Natural killer cell (primary cell): Measurements from ENCODE around the gene DHX34. TPM values are rescaled to one million over a fixed set of nuclear protein-coding genes. Genes with fewer than 3 reads are reported as not detected.
"Not testable (repeated sequence)": the region's sequence is repeated elsewhere in the genome, so short reads cannot be mapped to it uniquely, and the experiment has no call there.

Source experiments
- ATAC-seq, 3 donors: fragments of 150-1000 bp in 2 of 3; fragments of 200-7000 bp in 1 of 3; cut with Tn5 transposase; 1 replicate in 1 of 3; 2 replicates in 2 of 3; pipeline ENCODE4 v1.10.0; 2021; ENCODE audit warnings: mild to moderate bottlenecking in 2 of 3, moderate library complexity in 2 of 3
- DNase-seq, 2 donors: peaks; one replicate each; pipeline versions ENCODE4 v3.0.0 to v3.0.0-alpha.2; 2013 to 2021; ENCODE audit warnings: mixed read lengths in 1 of 2
- H3K27ac ChIP-seq: one replicate; pipeline ENCODE4 v1.5.1; 2013; ENCODE audit warnings: mild to moderate bottlenecking, low read length
- H3K27me3 ChIP-seq: one replicate; pipeline ENCODE4 v1.6.1; 2013; ENCODE audit warnings: low read length; ENCODE audit not compliant: control insufficient read depth, insufficient read depth
- H3K36me3 ChIP-seq: one replicate; pipeline ENCODE4 v1.6.1; 2013; ENCODE audit warnings: low read length; ENCODE audit not compliant: control insufficient read depth, insufficient read depth
- H3K4me1 ChIP-seq: one replicate; pipeline ENCODE4 v1.6.1; 2013; ENCODE audit warnings: low read length; ENCODE audit not compliant: control insufficient read depth, insufficient read depth
- H3K4me3 ChIP-seq: one replicate; pipeline ENCODE4 v1.5.1; 2013; ENCODE audit warnings: low read length
- H3K9me3 ChIP-seq: one replicate; pipeline ENCODE4 v1.6.1; 2013; ENCODE audit warnings: low read length; ENCODE audit not compliant: control insufficient read depth, insufficient read depth
- H3K27ac Mint-ChIP-seq, 2 donors: one replicate each; pipeline ENCODE4 v1.8.0; 2022; ENCODE audit warnings: mild to moderate bottlenecking in 2 of 2, mixed read lengths in 2 of 2, moderate library complexity in 1 of 2
- H3K27me3 Mint-ChIP-seq, 2 donors: one replicate each; pipeline ENCODE4 v1.8.0; 2022; ENCODE audit warnings: low read depth in 2 of 2, mixed read lengths in 2 of 2
- H3K36me3 Mint-ChIP-seq: one replicate; pipeline ENCODE4 v1.8.0; 2022; ENCODE audit warnings: mixed read lengths
- H3K4me1 Mint-ChIP-seq, 2 donors: one replicate each; pipeline ENCODE4 v1.8.0; 2022; ENCODE audit warnings: mixed read lengths in 2 of 2
- H3K4me3 Mint-ChIP-seq: one replicate; pipeline ENCODE4 v1.8.0; 2022; ENCODE audit warnings: mild to moderate bottlenecking, moderate library complexity, mixed read lengths
- H3K9me3 Mint-ChIP-seq, 2 donors: one replicate each; pipeline ENCODE4 v1.8.0; 2022; ENCODE audit warnings: mixed read lengths in 2 of 2
- WGBS: methylation state at CpG from one replicate; pipeline ENCODE4 v1.1.7; 2013; ENCODE audit warnings: missing lambda C conversion rate; ENCODE audit not compliant: insufficient coverage; 5-methylcytosine and 5-hydroxymethylcytosine counted together
- intact Hi-C: fragments of 100-400 bp; cut with micrococcal nuclease; formaldehyde crosslinking; loops from one replicate; pipeline ENCODE4 v1.14.2; 2022
- total RNA-seq, 4 donors: library from RNA; stranded (reverse); fragments of 120-200 nt in 1 of 4; gene quantifications; one replicate each; pipeline versions ENCODE4 v1.2.3 to v1.2.4, GENCODE V29; 2013 to 2022
- TF ChIP-seq, protein P1 (sequence below): fragments of 200-600 bp; IDR thresholded peaks from one replicate; pipeline ENCODE4 v1.8.0; 2022; ENCODE audit warnings: antibody characterized with exemption

DHX34 gene
- total RNA-seq, 3 donors from 2014 or later (not counting 1 experiment from before 2014, with no cell fraction given): 19.8 to 25.9 (median 20.0) TPM

DNA sequence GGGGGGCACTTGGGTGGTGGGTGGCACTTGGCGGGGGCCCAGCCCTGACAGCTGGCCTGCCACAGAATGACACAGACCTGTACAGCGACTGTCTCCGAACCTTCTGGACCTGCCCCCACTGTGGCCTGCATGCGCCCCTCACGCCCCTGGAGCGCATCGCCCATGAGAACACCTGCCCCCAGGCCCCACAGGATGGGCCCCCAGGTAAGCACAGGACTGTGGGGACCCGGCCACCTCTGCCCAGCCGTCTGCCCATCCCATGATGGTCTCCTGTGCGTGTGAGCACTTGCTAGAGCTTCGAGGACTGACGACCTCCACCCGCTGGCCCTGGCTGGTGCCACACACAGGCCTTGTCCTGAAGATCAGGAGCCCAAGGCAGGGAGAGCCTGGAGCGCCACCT is 32.0 kb downstream of the DHX34 start:
- Histone ChIP-seq H3K27me3 (no peaks in the 10 kb centered on the region), H3K36me3 (peaks cover 28% of the 10 kb centered on the region), H3K4me1 (peaks cover 43% of the 10 kb centered on the region), H3K27ac (peak overlapping the region; percentile 1), H3K9me3 (no peaks in the 10 kb centered on the region), H3K4me3 (no peak overlapping the region)
- Mint-ChIP-seq H3K4me1 (peaks cover 28 to 43% of the 10 kb centered on the region in 2 donors), H3K36me3 (no peaks in the 10 kb centered on the region), H3K4me3 (peak overlapping the region; percentile 82), H3K27ac (peak overlapping the region; percentile 89 to 92), H3K27me3 (no peaks in the 10 kb centered on the region), H3K9me3 (no peaks in the 10 kb centered on the region)
- ATAC-seq: no peak
- TF ChIP-seq, protein P1, sequence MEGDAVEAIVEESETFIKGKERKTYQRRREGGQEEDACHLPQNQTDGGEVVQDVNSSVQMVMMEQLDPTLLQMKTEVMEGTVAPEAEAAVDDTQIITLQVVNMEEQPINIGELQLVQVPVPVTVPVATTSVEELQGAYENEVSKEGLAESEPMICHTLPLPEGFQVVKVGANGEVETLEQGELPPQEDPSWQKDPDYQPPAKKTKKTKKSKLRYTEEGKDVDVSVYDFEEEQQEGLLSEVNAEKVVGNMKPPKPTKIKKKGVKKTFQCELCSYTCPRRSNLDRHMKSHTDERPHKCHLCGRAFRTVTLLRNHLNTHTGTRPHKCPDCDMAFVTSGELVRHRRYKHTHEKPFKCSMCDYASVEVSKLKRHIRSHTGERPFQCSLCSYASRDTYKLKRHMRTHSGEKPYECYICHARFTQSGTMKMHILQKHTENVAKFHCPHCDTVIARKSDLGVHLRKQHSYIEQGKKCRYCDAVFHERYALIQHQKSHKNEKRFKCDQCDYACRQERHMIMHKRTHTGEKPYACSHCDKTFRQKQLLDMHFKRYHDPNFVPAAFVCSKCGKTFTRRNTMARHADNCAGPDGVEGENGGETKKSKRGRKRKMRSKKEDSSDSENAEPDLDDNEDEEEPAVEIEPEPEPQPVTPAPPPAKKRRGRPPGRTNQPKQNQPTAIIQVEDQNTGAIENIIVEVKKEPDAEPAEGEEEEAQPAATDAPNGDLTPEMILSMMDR: no peak
- WGBS: 90% methylated on average over 14 of the region's 14 CpGs
- intact Hi-C loops: loop anchor here (5.0 kb wide), 1 partner anchor 34 kb away; the partner anchor contains the start of gene DHX34
- DNase-seq: no peak

GRCh38 chr19:47381653-47382279 is 32.7 kb downstream of the DHX34 start:
- H3K4me3 Mint-ChIP-seq: peak overlapping the region; percentile 82
- no peaks in the 10 kb centered on the region for H3K9me3 Mint-ChIP-seq
- TF ChIP-seq, protein P1: no peak
- no peaks in the 10 kb centered on the region for H3K27me3 ChIP-seq
- intact Hi-C loops: loop anchor here (5.0 kb wide), 1 partner anchor 34 kb away; the partner anchor contains the start of gene DHX34
- H3K27ac Mint-ChIP-seq: peak overlapping the region; percentile 89 to 92
- peak; percentile 94 to 97 (median 94) for ATAC-seq
- no peaks in the 10 kb centered on the region for H3K36me3 Mint-ChIP-seq
- peak overlapping the region; percentile 1 for H3K27ac ChIP-seq
- no peaks in the 10 kb centered on the region for H3K9me3 ChIP-seq
- peaks cover 28 to 43% of the 10 kb centered on the region in 2 donors for H3K4me1 Mint-ChIP-seq
- WGBS: 12% methylated on average over 11 of the region's 11 CpGs
- DNase-seq: peak; percentile 59 to 61
- peaks cover 21% of the 10 kb centered on the region for H3K36me3 ChIP-seq
- peaks cover 43% of the 10 kb centered on the region for H3K4me1 ChIP-seq
- no peak overlapping the region for H3K4me3 ChIP-seq
- H3K27me3 Mint-ChIP-seq: no peaks in the 10 kb centered on the region

- H3K4me3 Mint-ChIP-seq, H3K27me3 ChIP-seq, H3K27ac ChIP-seq, H3K9me3 Mint-ChIP-seq, H3K4me3 ChIP-seq, H3K9me3 ChIP-seq, ATAC-seq, H3K27ac Mint-ChIP-seq, H3K27me3 Mint-ChIP-seq, H3K36me3 Mint-ChIP-seq, DNase-seq: not testable (repeated sequence)
- intact Hi-C loops: loop anchor here (5.0 kb wide), 1 partner anchor 37 kb away; the partner anchor contains the start of gene DHX34
- WGBS: 93% methylated on average over 3 of the region's 5 CpGs
- H3K4me1 Mint-ChIP-seq: peaks cover 28 to 38% of the 10 kb centered on the region in 2 donors
- H3K4me1 ChIP-seq: peaks cover 51% of the 10 kb centered on the region
- peaks cover 10% of the 10 kb centered on the region for H3K36me3 ChIP-seq
Measured at GRCh38 chr19:47383890-47384289, 34.8 kb downstream of the DHX34 start.

- intact Hi-C loops: loop anchor here (5.0 kb wide), 1 partner anchor 37 kb away; the partner anchor contains the start of gene DHX34
- peaks cover 33 to 45% of the 10 kb centered on the region in 2 donors for H3K4me1 Mint-ChIP-seq
- not testable (repeated sequence) for H3K27me3 ChIP-seq, DNase-seq, H3K27me3 Mint-ChIP-seq, H3K9me3 Mint-ChIP-seq, H3K27ac Mint-ChIP-seq, H3K4me3 Mint-ChIP-seq, H3K36me3 Mint-ChIP-seq, H3K4me3 ChIP-seq, ATAC-seq, H3K9me3 ChIP-seq, H3K27ac ChIP-seq
- Histone ChIP-seq H3K4me1 (peaks cover 54% of the 10 kb centered on the region), H3K36me3 (peaks cover 10% of the 10 kb centered on the region)
- WGBS: 82% methylated on average over 4 of the region's 4 CpGs
Measured at GRCh38 chr19:47384533-47384932, 35.4 kb downstream of the DHX34 start.

- H3K4me1 ChIP-seq: peaks cover 44% of the 10 kb centered on the region
- H3K4me3 Mint-ChIP-seq, H3K4me3 ChIP-seq, H3K9me3 Mint-ChIP-seq, H3K27ac ChIP-seq, H3K36me3 Mint-ChIP-seq, intact Hi-C loops, H3K36me3 ChIP-seq, H3K9me3 ChIP-seq, H3K27me3 Mint-ChIP-seq, H3K27me3 ChIP-seq, H3K27ac Mint-ChIP-seq, ATAC-seq, DNase-seq: not testable (repeated sequence)
- peaks cover 33 to 35% of the 10 kb centered on the region in 2 donors for H3K4me1 Mint-ChIP-seq
- 94% methylated on average over 10 of the region's 12 CpGs for WGBS
Measured at GRCh38 chr19:47386582-47386981, 37.5 kb downstream of the DHX34 start.

DNA sequence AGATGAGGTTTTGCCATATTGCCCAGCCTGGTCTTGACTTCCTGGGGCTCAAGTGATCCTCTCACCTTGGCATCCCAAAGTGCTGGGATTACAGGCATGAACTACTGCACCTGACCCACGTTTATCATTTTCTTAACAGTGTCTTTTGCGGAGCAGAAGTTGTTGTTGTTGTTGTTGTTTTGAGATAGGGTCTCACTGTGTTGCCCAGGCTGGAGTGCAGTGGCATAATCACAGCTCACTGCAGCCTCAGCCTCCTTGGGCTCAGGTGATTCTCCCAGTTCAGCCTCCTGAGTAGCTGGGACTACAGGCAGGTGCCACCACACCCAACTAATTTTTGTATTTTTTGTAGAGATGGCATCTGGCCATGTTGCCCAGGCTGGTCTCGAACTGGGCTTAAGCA is 38.5 kb downstream of the DHX34 start:
- 85% methylated on average over 3 of the region's 3 CpGs for WGBS
- H3K27ac Mint-ChIP-seq, H3K27ac ChIP-seq, H3K36me3 Mint-ChIP-seq, H3K4me3 Mint-ChIP-seq, H3K36me3 ChIP-seq, ATAC-seq, H3K27me3 ChIP-seq, intact Hi-C loops, H3K9me3 ChIP-seq, DNase-seq, H3K4me3 ChIP-seq, H3K9me3 Mint-ChIP-seq, H3K27me3 Mint-ChIP-seq: not testable (repeated sequence)
- peaks cover 23 to 27% of the 10 kb centered on the region in 2 donors for H3K4me1 Mint-ChIP-seq
- peaks cover 35% of the 10 kb centered on the region for H3K4me1 ChIP-seq
